Natural killer cell (primary cell): Measurements from ENCODE around the gene CCDC51. TPM values are rescaled to one million over a fixed set of nuclear protein-coding genes. Genes with fewer than 3 reads are reported as not detected.

ENCODE experiments used
- ATAC-seq, 3 donors: fragments of 150-1000 bp in 2 of 3; fragments of 200-7000 bp in 1 of 3; cut with Tn5 transposase; 1 replicate in 1 of 3; 2 replicates in 2 of 3; pipeline ENCODE4 v1.10.0; 2021; ENCODE audit warnings: mild to moderate bottlenecking in 2 of 3, moderate library complexity in 2 of 3
- DNase-seq, 2 donors: peaks; one replicate each; pipeline versions ENCODE4 v3.0.0 to v3.0.0-alpha.2; 2013 to 2021; ENCODE audit warnings: mixed read lengths in 1 of 2
- H3K27ac ChIP-seq: one replicate; pipeline ENCODE4 v1.5.1; 2013; ENCODE audit warnings: mild to moderate bottlenecking, low read length
- H3K27me3 ChIP-seq: one replicate; pipeline ENCODE4 v1.6.1; 2013; ENCODE audit warnings: low read length; ENCODE audit not compliant: control insufficient read depth, insufficient read depth
- H3K36me3 ChIP-seq: one replicate; pipeline ENCODE4 v1.6.1; 2013; ENCODE audit warnings: low read length; ENCODE audit not compliant: control insufficient read depth, insufficient read depth
- H3K4me1 ChIP-seq: one replicate; pipeline ENCODE4 v1.6.1; 2013; ENCODE audit warnings: low read length; ENCODE audit not compliant: control insufficient read depth, insufficient read depth
- H3K4me3 ChIP-seq: one replicate; pipeline ENCODE4 v1.5.1; 2013; ENCODE audit warnings: low read length
- H3K9me3 ChIP-seq: one replicate; pipeline ENCODE4 v1.6.1; 2013; ENCODE audit warnings: low read length; ENCODE audit not compliant: control insufficient read depth, insufficient read depth
- H3K27ac Mint-ChIP-seq, 2 donors: one replicate each; pipeline ENCODE4 v1.8.0; 2022; ENCODE audit warnings: mild to moderate bottlenecking in 2 of 2, mixed read lengths in 2 of 2, moderate library complexity in 1 of 2
- H3K27me3 Mint-ChIP-seq, 2 donors: one replicate each; pipeline ENCODE4 v1.8.0; 2022; ENCODE audit warnings: low read depth in 2 of 2, mixed read lengths in 2 of 2
- H3K36me3 Mint-ChIP-seq: one replicate; pipeline ENCODE4 v1.8.0; 2022; ENCODE audit warnings: mixed read lengths
- H3K4me1 Mint-ChIP-seq, 2 donors: one replicate each; pipeline ENCODE4 v1.8.0; 2022; ENCODE audit warnings: mixed read lengths in 2 of 2
- H3K4me3 Mint-ChIP-seq: one replicate; pipeline ENCODE4 v1.8.0; 2022; ENCODE audit warnings: mild to moderate bottlenecking, moderate library complexity, mixed read lengths
- H3K9me3 Mint-ChIP-seq, 2 donors: one replicate each; pipeline ENCODE4 v1.8.0; 2022; ENCODE audit warnings: mixed read lengths in 2 of 2
- CTCF ChIP-seq: fragments of 200-600 bp; IDR thresholded peaks from one replicate; pipeline ENCODE4 v1.8.0; 2022; ENCODE audit warnings: antibody characterized with exemption
- WGBS: methylation state at CpG from one replicate; pipeline ENCODE4 v1.1.7; 2013; ENCODE audit warnings: missing lambda C conversion rate; ENCODE audit not compliant: insufficient coverage; 5-methylcytosine and 5-hydroxymethylcytosine counted together
- intact Hi-C: fragments of 100-400 bp; cut with micrococcal nuclease; formaldehyde crosslinking; loops from one replicate; pipeline ENCODE4 v1.14.2; 2022
- total RNA-seq, 4 donors: library from RNA; stranded (reverse); fragments of 120-200 nt in 1 of 4; gene quantifications; one replicate each; pipeline versions ENCODE4 v1.2.3 to v1.2.4, GENCODE V29; 2013 to 2022

The CCDC51 gene
- total RNA-seq, 3 donors from 2014 or later (not counting 1 experiment from before 2014, with no cell fraction given): 4.4 to 8.8 (median 6.8) TPM

GRCh38 chr3:48434591-48435222 lies 5.2 kb downstream of the CCDC51 start:
- Mint-ChIP-seq H3K36me3 (no peaks in the 10 kb centered on the region), H3K9me3 (no peaks in the 10 kb centered on the region), H3K4me1 (peaks cover 11 to 38% of the 10 kb centered on the region in 2 donors), H3K4me3 (no peak overlapping the region), H3K27ac (peak overlapping the region in 1 of 2 donors; percentile 11), H3K27me3 (no peaks in the 10 kb centered on the region)
- H3K9me3 ChIP-seq: no peaks in the 10 kb centered on the region
- H3K27ac ChIP-seq: no peak overlapping the region
- no peak for TF ChIP-seq CTCF
- H3K27me3 ChIP-seq: no peaks in the 10 kb centered on the region
- ATAC-seq (no peak), DNase-seq (peak in 1 of 2 donors; percentile 39)
- peaks cover 11% of the 10 kb centered on the region for H3K36me3 ChIP-seq
- no peak overlapping the region for H3K4me3 ChIP-seq
- peaks cover 57% of the 10 kb centered on the region for H3K4me1 ChIP-seq
- 72% methylated on average over 15 of the region's 15 CpGs for WGBS
- intact Hi-C loops: no loop called here

GRCh38 chr3:48433472-48434118 lies 6.3 kb downstream of the CCDC51 start:
- Histone ChIP-seq H3K27me3 (no peaks in the 10 kb centered on the region), H3K4me1 (peaks cover 55% of the 10 kb centered on the region), H3K9me3 (no peaks in the 10 kb centered on the region), H3K4me3 (no peak overlapping the region), H3K36me3 (peaks cover 11% of the 10 kb centered on the region), H3K27ac (no peak overlapping the region)
- intact Hi-C loops: no loop called here
- Mint-ChIP-seq H3K4me3 (no peak overlapping the region), H3K27me3 (no peaks in the 10 kb centered on the region), H3K9me3 (no peaks in the 10 kb centered on the region), H3K36me3 (no peaks in the 10 kb centered on the region), H3K27ac (no peak overlapping the region), H3K4me1 (peaks cover 9 to 31% of the 10 kb centered on the region in 2 donors)
- DNase-seq (no peak), ATAC-seq (no peak)
- WGBS: 96% methylated on average over 12 of the region's 12 CpGs
- no peak for TF ChIP-seq CTCF

DNA sequence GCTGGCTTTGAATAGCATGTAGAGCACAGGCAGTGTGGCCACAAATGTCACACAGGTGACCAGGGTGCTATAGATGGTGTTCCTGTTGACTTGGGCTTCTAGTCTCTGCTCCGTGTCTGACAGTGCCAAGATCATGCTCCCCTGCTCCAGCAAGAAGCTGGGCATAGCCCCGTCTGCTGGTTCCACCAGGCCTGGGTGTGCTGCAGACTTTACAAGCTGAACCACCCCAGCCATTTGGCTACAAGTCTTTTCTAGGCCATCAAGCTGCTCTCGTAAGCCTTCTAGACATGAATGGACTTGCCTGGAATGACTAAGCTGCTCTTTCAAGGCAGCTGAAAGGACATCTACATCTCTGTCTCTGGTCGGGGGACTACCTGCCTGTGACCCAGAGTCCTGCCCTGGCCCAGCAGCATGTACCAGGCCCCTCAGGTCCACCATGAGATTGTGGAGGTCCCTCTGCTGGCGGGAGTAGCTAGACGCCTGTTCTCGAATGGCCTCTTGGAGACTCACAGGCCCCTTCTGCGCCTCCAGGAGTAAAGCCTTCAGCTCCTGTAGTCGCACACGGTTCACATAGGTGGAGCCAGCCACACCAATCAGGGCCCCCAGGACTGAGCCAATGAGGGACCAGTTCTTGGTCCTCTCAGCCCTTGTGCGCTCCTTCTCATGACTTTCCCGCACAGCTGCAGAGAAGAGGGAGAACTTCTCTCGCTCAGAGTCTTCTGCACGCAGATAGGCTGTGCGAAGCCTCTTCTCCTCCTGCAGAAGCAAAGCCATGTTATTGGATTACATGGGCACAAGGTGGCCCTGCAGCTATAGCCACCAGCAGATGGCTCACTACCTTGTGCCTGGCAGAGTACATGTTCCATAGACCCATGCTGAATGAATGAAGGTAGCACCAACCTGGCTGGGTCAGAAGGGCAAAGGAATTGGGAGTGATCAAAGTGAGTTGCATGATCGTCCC lies 7.2 kb downstream of the CCDC51 start:
- H3K4me1 ChIP-seq: peaks cover 55% of the 10 kb centered on the region
- Mint-ChIP-seq H3K9me3 (no peaks in the 10 kb centered on the region), H3K4me3 (no peak overlapping the region), H3K4me1 (peaks cover 2 to 34% of the 10 kb centered on the region in 2 donors), H3K27ac (no peak overlapping the region), H3K36me3 (no peaks in the 10 kb centered on the region), H3K27me3 (peaks cover 0 to 3% of the 10 kb centered on the region in 2 donors)
- ATAC-seq: no peak
- no peaks in the 10 kb centered on the region for H3K9me3 ChIP-seq
- intact Hi-C loops: no loop called here
- 92% methylated on average over 16 of the region's 16 CpGs for WGBS
- no peak for TF ChIP-seq CTCF
- no peak for DNase-seq
- no peaks in the 10 kb centered on the region for H3K27me3 ChIP-seq
- peaks cover 11% of the 10 kb centered on the region for H3K36me3 ChIP-seq
- no peak overlapping the region for H3K27ac ChIP-seq
- no peak overlapping the region for H3K4me3 ChIP-seq
